GM18873 (cell line): ENCODE results near the gene ARID3A.
"Not testable (repeated sequence)": the region's sequence is repeated elsewhere in the genome, so short reads cannot be mapped to it uniquely, and the experiment has no call there.

Experiments used
- ATAC-seq: cut with Tn5 transposase; IDR thresholded peaks from one replicate; pipeline ENCODE4 v1.9.1; 2021; ENCODE audit warnings: mild to moderate bottlenecking, moderate library complexity, moderate number of reproducible peaks; ENCODE audit not compliant: unreplicated experiment, low FRiP score

The ARID3A gene

DNA sequence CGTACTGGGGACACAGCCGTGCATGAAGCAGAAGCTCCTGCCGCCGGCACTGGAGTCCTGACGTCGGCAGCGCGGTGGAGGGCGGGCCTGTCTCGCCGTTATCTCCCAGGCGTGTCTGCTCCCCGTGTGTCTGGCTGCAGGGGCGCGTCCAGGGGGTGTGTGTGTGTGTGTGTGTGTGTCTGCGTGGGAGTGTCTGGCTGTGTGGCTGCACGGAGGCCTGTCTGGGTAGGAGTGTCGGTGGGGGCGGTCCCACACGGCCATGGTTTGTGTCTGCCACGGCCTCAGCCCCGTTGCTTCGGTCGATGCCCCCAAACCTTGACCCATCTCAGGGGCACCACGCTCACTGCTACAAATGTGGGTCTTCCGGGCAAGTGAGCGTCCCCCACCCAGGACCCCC lies 18.3 kb downstream of the ARID3A start:
- ATAC-seq = no peak

DNA sequence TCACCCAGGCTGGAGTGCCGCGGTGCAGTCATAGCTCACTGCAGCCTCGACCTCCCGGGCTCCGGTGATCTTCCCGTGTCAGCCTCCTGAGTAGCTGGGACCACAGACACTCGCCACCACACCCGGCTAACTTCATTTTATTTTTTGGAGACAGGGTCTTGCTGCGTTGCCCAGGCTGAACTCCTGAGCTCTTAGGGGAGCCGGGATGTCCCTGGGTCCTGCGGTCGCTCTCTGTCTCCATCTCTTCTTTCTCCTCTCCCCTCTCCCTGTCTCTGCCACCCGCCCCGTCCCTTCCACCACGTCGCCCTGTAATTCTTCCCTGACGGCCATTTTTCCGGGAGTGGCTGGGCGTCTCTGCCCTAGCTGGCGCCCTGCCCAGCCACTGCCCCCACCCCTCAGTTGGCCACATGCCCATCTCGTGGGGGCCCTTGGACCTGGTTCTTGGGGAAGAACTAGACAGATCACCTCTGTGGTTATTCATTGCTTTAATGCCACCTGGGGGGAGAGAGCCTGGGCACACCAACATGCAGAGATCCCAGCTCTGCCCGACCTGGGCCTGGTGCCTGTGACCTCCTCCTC lies 18.9 kb downstream of the ARID3A start:
- ATAC-seq = no peak

DNA sequence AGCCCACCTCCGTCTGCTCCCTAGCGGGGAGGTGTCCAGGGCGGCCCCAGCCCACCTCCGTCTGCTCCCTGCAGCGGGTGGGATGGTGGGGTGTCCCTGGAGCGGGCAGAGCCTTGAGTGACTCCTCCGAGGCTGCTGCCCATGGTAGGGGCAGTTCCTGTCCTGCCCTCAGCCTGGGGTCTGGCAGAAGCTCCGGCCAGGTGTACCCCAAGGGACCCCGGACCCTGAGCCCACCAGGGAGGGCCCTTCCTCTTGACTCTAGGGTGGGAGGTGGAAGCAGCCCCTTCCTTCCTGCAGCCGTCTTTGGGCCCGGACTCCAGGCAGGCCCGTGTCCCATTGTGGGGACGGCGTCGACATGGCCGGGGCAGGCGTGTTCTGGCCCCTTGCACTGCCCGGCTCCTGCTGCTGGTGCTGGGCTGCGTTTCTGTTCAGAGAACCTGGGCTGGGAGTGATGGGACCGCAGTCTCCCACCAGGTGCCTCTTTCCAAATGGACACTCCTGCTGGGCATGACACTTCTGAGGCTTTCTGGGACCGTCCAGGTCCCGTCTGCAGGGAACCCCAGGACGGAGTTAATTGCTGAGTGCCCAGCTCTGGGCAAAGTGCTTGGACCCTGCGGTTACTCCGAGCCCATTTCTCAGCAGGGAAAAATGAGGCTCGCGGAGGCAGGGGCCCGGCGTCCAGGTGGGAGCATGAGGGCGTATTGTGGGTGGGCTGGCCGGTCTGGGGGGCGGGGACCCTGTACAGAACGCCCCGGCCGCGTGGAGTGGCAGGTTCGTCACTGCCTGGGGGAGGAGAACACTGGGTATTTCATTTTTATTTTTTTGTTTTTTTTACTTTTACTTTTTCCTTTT lies 19.8 kb downstream of the ARID3A start:
- ATAC-seq = no peak

DNA sequence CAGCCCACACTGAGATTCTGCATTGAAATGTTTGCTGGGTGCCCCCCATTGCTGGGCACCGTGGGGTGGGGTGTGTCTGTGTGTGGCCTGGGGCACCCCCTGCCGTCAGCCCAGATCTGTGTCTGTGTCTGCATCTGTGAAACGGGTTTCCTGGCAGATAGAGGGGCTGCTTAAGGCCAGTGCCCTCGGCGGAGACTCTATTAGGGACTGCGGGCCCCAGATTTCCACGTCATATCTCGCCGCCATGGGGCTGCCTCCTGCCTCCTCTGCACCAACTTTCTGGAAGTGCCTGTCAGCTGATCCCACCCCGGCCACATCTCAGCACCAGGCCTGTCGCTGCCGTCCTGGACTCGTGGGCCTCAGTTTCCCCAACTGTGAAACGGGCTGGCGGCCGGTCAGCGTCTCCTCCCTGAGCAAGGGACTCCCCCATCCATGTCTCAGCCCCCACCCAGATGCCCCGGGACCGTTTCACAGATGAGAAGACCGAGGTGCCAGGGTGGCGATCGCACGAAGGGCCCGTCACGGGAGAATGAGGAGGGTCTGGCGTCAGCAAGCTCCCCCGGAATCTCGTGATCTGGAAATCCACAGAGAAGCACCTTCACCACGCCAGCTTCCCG lies 21.4 kb downstream of the ARID3A start:
- ATAC-seq = no peak

DNA sequence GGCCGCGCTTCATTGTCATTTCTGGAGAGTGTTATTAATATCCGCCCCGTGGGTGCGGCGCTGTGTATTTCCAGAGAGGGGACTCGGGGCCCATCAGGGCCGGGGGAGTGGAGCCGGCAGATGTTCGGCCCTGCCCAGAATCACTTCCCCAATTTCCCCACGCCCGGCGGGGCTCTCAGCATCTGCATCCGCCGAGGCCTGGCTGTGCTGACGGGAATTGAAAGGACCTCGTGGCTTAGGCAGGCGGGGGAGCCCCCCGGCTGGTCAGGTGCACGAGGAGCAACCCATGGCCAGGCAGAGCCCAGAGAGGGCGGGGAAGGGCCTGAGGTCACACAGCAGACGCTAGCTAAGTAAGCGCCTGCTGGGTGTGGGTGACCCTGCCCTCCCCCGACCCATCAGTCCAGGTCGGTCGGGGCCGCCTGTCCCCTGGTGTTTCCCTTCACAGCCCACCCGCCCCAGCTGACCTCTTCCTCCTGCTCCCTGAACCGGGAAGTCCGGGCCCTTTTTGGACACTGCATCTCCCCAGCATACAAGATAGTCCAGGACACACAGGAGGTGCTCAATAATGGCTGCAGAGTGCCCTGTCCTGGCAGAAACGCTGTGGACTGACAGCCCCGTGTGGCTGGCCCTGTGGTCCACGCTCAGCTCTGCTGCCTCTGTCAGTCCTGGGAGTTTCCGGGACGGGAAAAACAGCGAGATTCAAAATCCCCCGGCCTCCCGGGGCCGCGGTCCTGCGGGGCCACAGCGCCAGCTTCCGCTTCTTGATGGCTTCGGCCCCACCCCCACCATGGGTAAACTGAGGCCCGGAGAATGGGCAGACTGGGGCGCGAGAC lies 22.1 kb downstream of the ARID3A start:
- ATAC-seq = peak; percentile 52

DNA sequence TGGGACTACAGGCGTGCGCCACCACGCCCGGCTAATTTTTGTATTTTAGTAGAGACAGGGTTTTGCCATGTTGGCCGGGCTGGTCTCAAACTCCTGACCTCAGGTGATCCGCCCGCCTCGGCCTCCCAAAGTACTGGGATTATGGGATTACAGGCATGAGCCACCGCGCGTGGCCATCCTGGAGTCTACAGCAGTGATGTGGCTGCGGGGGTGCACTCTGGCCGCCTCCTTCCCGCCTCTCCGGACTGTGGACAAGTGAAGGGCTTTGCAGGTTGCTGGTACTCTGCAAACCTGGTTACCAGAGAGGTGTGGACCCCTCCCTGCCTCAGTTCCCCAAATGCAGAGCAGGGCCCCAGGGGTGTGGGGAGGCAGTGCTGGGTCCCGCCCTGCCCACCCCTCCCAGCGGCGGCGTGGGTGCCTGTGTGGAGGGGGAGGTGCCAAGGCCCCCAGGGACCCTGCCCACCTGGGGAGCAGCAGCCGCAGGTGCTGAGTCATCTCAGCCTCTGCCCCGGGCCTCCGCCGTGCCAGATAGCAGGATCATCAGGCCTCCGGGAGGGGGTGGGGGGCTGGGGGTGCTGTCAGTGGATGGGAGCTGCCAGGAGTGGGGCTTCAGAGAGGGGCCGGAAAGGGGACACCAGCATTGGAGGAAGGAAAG lies 23.1 kb downstream of the ARID3A start:
- ATAC-seq = no peak

- ATAC-seq = no peak
Observed at GRCh38 chr19:950352-951066, 24.7 kb downstream of the ARID3A start.

GRCh38 chr19:952049-952679 lies 26.3 kb downstream of the ARID3A start:
- ATAC-seq = no peak

DNA sequence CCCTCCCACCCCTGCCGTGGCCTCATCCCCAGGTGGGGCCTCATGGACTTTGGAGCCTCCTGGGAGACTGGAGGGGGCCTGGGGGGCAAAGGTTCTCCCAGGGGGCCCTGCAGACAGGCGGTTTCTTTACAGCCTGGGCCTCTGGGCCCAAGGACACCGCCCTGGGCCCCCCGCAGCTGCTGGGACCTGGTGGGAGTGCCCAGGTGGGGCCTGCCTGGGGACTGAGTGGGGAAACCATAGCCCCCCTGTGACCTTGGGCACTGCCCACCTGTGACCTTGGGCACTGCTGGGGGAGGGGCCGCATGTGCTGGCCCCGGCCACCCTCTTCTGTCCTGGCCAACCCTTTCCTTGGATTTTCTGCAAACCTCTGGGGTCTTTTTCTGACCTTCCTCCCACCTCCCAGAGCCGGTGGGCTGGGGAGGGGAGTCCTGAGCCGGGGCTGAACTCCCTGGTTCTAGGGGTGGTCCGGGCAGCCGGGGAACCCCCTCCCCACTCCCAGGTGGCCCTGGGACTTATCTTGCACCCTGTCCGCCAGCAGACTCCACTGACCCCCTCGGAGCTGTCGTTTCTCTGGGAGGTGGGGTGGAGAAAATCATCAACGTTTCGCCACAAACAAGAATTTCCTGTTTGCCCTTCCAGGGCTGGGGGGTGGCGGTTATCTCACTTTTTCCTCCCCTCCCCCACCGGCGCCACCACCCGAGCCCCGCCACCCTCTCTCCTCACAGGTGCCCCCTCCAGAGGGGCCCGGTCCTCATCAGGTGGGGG lies 27.0 kb downstream of the ARID3A start:
- ATAC-seq = no peak

DNA sequence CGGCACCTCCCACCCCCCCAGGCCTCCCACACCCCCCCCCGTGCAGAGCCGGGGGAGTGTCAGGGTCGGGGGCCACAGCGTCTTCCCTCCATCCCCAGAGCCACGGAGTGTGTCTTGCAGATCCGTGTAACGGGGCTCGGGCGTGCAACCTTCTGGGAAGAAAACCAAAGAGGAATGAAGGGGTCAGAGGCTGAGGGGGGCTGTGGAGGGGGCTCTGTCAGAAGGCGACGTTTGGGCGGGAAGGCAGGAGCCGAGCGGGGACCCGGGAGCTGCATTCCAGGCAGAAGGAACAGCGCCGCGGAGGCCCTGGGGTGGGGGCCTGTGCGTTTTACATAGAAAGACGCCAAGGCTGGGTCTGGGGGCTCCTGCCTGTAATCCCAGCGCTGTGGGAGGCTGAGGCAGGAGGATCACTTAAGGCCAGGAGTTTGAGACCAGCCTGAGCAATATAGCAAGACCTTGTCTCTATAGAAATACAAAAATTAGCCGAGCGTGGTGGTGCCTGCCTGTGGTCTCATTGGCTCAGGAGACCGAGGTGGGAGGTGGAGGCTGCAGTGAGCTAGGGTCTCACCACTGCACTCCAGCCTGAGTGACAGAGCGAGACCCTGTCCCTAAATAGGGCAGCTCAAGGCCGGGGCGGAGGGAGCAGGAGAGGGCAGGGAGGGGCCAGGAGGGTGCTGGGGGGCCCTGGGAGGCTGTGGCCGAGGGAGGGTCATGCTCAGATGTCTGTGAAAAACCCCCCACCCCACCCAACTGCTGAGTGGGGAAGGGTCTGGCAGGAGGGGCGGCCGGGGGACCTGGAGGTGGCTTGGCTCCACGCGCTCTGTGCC lies 27.8 kb downstream of the ARID3A start:
- no peak for ATAC-seq

DNA sequence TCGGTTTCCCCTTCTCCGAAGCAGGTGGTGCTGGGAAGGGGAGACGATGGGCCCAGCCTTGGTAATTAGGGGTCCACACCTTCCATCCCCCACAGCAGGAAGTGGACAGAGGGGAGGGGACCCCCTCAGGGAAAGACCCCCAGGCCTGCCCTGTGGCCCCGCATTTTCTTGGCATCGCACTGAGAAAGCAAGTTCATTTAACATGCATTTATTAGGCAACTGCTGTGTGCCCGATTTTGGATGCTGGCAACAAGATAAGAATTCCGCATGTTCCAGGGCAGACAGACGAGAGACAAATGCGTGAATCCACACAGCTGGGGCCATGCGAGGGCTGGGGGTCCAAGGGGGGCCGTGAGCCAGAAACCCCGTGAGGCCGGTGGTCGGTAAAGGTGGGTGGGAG lies 28.4 kb downstream of the ARID3A start:
- ATAC-seq = no peak

DNA sequence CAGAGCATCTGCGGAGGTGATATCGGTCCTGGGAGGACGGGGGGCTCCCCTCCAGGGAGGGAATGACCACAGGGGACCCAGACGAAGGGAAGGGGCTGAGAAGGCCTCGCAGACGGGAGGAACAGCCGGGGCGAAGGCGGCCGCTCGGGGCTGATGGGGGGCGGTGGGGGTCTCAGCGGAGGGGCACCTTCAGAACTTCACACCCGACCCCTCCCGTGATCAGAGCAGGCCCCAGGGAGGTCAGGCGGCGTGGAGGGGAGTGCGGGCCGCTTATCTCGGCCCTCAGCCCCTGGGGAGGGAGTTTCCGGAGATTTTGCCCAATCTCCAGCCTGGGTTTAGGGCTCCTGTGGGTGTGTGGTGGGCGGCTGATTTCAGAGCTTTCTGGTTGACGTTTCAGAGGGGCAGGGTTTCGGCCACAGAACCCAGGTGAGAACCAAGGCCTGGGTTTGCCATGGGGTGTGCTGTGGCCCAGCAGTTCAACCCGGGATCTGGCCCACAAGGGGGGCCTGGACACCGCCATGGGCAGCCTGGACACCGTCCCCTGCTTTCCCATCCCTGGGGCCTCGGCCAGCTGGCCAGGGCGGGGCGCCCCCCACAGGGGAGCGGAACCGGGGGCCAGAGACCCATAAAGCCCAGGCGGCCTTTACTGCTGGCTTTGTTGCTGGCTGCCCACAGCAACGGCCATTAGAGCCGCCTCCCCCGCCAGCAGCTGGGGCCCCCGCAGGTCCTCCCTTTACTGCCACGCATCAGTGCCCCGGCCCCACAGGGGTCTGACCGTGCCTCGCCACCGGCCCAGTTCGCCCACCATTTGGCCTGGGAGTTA lies 29.0 kb downstream of the ARID3A start:
- no peak for ATAC-seq

- ATAC-seq = no peak
Observed at GRCh38 chr19:955803-956765, 30.2 kb downstream of the ARID3A start.

GRCh38 chr19:956766-957440 lies 31.1 kb downstream of the ARID3A start:
- ATAC-seq = no peak

- ATAC-seq = not testable (repeated sequence)
Observed at GRCh38 chr19:957578-957977, 31.7 kb downstream of the ARID3A start.
